Fibroblast of lung (primary cell): ENCODE measurements around the gene HAGH.

Experiments used
- EZH2 ChIP-seq: IDR thresholded peaks from 2 replicates; pipeline ENCODE4 v1.5.1; 2012; ENCODE audit warnings: low read length, control low read depth, mild to moderate bottlenecking; ENCODE audit errors: missing control alignments
- TF ChIP-seq, protein P1 (sequence below), 2 donors: IDR thresholded peaks in 1 of 2; conservative IDR thresholded peaks in 1 of 2; 1 replicate in 1 of 2; 2 replicates in 1 of 2; pipeline ENCODE4 v1.5.1; 2011 to 2012; ENCODE audit warnings: low read length in 2 of 2, control low read depth in 1 of 2, inconsistent platforms in 1 of 2, low read depth in 1 of 2, mild to moderate bottlenecking in 1 of 2

DNA sequence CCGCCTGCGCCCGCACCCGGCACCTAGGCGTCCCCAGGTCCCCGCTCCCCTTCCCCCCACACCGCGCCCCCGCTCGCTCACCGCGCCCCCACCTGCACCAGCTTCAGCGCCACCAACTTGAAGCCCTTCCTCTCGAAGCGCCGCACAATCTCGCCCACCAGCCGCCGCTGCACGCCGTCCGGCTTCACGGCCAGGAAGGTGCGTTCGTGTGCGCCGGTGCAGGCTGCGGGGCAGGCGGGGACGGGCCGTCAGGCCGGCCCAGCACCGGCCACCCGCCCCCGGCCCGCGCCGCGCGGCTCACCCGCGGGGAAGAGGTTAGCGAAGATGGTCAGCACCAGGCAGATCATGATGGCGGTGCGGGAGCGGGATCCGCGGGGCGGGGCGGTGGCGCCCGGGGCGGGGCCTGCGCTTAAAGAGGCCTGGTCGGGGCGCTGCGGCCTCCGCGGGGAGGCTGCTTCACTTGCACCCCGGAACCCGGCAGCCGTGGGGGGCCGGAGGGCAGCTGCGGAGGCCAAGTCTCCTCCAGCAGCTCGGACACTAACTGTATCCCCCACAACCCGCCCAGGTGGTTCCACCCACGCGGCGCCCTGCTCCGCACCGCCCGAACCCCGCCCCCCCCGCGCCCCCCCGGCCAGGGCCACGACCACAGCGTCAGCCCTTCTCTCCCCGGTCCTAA is 55.3 kb downstream of the HAGH start, which contains the start of gene NME3:
- TF ChIP-seq, protein P1, sequence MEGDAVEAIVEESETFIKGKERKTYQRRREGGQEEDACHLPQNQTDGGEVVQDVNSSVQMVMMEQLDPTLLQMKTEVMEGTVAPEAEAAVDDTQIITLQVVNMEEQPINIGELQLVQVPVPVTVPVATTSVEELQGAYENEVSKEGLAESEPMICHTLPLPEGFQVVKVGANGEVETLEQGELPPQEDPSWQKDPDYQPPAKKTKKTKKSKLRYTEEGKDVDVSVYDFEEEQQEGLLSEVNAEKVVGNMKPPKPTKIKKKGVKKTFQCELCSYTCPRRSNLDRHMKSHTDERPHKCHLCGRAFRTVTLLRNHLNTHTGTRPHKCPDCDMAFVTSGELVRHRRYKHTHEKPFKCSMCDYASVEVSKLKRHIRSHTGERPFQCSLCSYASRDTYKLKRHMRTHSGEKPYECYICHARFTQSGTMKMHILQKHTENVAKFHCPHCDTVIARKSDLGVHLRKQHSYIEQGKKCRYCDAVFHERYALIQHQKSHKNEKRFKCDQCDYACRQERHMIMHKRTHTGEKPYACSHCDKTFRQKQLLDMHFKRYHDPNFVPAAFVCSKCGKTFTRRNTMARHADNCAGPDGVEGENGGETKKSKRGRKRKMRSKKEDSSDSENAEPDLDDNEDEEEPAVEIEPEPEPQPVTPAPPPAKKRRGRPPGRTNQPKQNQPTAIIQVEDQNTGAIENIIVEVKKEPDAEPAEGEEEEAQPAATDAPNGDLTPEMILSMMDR (conservative IDR thresholded peaks at IDR 0.05 in 1 of 2, IDR thresholded peaks at IDR 0.05 in 1 of 2; ENCODE audit: low read depth in 1 of 2, low read length in 2 of 2), result no peak
- TF ChIP-seq EZH2, result no peak
